Activated T-cell treated with anti-CD3 and anti-CD28 coated beads, Interleukin-2, amount 50 U/mL, for 24 hours (primary cell): ENCODE measurements around the gene RPL39L.

ENCODE experiments used
- DNase-seq: peaks from one replicate; pipeline ENCODE4 v3.0.0-alpha.2; 2020
- H3K27ac Mint-ChIP-seq: 2 replicates; pipeline ENCODE4 v1.8.0; 2020; ENCODE audit warnings: mild to moderate bottlenecking, mixed read lengths
- H3K27me3 Mint-ChIP-seq: 2 replicates; pipeline ENCODE4 v1.8.0; 2020; ENCODE audit warnings: mixed read lengths
- H3K36me3 Mint-ChIP-seq: 2 replicates; pipeline ENCODE4 v1.8.0; 2020; ENCODE audit warnings: low read depth, mixed read lengths
- H3K4me1 Mint-ChIP-seq: 2 replicates; pipeline ENCODE4 v1.8.0; 2020; ENCODE audit warnings: low read depth, mixed read lengths
- H3K4me3 Mint-ChIP-seq: 2 replicates; pipeline ENCODE4 v1.8.0; 2020; ENCODE audit warnings: mild to moderate bottlenecking, moderate library complexity, mixed read lengths
- H3K9me3 Mint-ChIP-seq: 2 replicates; pipeline ENCODE4 v1.8.0; 2020; ENCODE audit warnings: mixed read lengths

RPL39L gene

DNA sequence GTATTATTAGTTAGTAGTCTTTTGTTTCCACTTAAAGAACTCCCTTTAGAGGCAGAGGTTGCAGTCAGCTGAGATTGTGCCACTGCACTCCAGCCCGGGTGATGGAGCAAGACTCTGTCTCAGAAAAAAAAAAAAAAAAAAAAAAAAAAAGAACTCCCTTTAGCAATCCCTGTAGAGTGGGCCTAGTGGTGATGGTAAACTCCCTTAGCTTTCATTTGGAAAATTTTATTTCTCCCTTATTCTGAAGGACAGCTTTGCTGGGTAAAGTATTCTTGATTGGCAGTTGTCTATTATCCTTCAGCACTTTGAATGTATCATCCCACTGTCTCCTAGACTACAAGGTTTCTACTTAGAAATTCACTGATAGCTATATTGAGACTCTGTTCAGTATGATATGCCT, 46.0 kb downstream of the RPL39L start:
- H3K4me1 Mint-ChIP-seq: peaks cover 10% of the 10 kb centered on the region

DNA sequence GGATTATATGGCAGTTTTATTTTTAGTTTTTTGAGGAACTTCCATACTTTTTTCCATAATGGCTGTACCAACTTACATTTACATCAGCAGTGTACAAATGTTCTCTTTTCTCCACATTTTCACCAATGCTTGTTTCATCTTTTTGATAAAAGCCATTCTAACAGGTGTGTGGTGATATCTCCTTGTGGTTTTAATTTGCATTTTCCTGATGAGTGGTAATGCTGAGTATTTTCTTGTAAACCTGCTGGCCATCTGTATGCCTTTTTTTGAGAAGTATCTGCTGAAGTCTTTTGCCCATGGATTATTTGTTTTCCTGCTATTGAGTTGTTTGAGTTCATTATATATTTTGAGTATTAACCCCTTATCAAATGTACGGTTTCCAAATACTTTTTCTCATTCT, 50.6 kb downstream of the RPL39L start:
- Mint-ChIP-seq H3K4me3 (no peak overlapping the region), H3K4me1 (peaks cover 12% of the 10 kb centered on the region), H3K27ac (no peak overlapping the region), H3K27me3 (no peaks in the 10 kb centered on the region), H3K9me3 (peaks cover 30% of the 10 kb centered on the region), H3K36me3 (peaks cover 12% of the 10 kb centered on the region)
- DNase-seq: no peak

More for the DNA sequence above, 46.0 kb downstream of the RPL39L start:
- Mint-ChIP-seq H3K36me3 (peaks cover 3% of the 10 kb centered on the region), H3K9me3 (peaks cover 29% of the 10 kb centered on the region), H3K27me3 (no peaks in the 10 kb centered on the region), H3K27ac (no peak overlapping the region), H3K4me3 (no peak overlapping the region)
- no peak for DNase-seq

DNA sequence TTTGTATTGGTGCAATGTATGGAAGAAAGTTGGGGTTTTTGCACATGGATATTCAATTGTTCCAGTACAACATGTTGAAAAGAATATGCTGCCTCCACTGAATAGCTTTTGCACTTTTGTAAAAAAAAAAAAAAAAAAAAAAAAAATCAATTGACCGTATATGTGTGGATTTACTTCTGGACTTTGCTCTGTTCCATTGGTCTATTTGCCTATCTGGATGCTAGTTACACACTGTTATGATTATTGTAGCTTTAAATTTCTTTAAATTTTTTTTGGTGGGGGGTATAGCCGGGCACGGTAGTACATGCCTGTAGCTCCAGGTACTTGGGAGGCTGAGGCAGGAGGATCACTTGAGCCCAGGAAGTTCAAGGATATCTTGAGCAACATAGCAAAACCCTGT, 52.5 kb downstream of the RPL39L start:
- Mint-ChIP-seq H3K9me3 (peaks cover 26% of the 10 kb centered on the region), H3K27ac (no peak overlapping the region), H3K27me3 (no peaks in the 10 kb centered on the region), H3K4me1 (peaks cover 14% of the 10 kb centered on the region), H3K36me3 (peaks cover 13% of the 10 kb centered on the region), H3K4me3 (no peak overlapping the region)
- DNase-seq: no peak

DNA sequence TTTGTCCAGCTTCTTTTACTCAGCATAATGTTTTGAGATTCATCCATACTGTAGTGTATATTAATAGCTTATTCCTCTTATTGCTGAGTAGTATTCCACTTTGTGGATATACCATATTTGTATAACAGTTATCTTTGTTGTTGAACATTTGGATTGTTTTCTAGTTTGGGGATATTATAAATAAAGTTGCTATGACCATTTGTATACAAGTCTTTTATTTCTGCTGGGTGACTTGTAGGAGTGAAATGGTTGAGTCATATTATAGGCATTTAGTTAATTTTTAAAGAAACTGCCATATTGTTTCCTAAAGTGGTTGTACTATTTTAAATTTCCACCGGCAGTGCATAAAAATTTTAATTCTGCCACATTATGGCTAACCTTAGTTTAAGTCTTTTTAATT, 53.4 kb downstream of the RPL39L start:
- no peak for DNase-seq
- no peak overlapping the region for H3K4me3 Mint-ChIP-seq
- no peak overlapping the region for H3K27ac Mint-ChIP-seq
- no peaks in the 10 kb centered on the region for H3K27me3 Mint-ChIP-seq
- peaks cover 14% of the 10 kb centered on the region for H3K4me1 Mint-ChIP-seq
- H3K9me3 Mint-ChIP-seq: peaks cover 26% of the 10 kb centered on the region
- peaks cover 14% of the 10 kb centered on the region for H3K36me3 Mint-ChIP-seq

DNA sequence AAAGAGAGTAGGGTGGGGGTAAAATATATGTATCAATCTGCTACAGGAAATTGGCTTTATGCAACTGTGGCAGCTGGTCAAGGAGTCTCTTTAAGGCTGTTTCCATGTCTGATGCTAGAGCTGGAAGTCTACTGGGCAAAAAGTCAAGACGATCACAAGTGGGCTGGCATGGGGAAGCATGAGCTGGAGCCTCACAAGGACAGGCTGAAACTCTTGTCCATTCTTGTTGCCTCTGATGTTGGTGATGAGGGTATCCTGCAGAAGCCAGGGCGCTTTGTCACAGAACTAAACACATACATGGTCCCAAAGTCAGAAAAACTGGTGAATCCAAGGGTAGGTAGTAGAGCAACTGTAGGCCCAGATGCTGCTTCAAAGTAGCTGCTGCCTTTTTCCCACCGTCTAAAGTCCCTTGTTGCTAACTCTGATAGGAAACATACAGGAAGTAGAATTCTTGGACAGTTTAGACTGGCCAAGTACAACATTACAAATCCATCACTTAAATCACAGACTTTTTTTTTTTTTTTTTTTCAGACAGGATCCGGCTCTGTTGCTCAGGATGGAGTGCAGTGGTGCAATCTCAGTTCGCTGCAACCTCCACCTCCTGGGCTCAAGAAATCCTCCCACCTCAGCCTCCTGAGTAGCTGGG, 54.2 kb downstream of the RPL39L start:
- H3K36me3 Mint-ChIP-seq: peaks cover 16% of the 10 kb centered on the region
- DNase-seq: no peak
- H3K4me1 Mint-ChIP-seq: peaks cover 15% of the 10 kb centered on the region
- H3K27ac Mint-ChIP-seq: no peak overlapping the region
- no peak overlapping the region for H3K4me3 Mint-ChIP-seq
- peaks cover 25% of the 10 kb centered on the region for H3K9me3 Mint-ChIP-seq
- H3K27me3 Mint-ChIP-seq: no peaks in the 10 kb centered on the region

DNA sequence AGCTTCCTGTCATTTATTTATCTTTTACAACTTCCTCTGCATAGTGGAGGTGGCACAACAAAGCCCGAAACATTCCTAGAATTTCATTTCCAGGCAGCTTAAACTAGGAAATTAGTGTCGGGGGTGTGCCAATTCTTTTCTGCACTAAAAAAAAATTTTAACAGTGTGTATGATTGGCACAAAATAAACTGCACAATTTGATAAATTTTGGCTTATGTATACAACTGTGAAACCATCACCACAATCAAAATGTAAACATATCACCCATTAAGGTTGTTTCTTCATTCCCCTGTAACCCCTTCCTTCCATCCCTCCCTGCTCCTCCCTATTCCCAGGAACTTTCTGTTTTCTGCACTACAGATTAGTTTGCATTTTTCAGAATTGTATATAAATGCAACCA, 54.7 kb downstream of the RPL39L start:
- DNase-seq: no peak
- H3K27ac Mint-ChIP-seq: no peak overlapping the region
- H3K27me3 Mint-ChIP-seq: no peaks in the 10 kb centered on the region
- H3K4me1 Mint-ChIP-seq: peaks cover 15% of the 10 kb centered on the region
- peaks cover 16% of the 10 kb centered on the region for H3K36me3 Mint-ChIP-seq
- H3K9me3 Mint-ChIP-seq: peaks cover 22% of the 10 kb centered on the region
- no peak overlapping the region for H3K4me3 Mint-ChIP-seq

DNA sequence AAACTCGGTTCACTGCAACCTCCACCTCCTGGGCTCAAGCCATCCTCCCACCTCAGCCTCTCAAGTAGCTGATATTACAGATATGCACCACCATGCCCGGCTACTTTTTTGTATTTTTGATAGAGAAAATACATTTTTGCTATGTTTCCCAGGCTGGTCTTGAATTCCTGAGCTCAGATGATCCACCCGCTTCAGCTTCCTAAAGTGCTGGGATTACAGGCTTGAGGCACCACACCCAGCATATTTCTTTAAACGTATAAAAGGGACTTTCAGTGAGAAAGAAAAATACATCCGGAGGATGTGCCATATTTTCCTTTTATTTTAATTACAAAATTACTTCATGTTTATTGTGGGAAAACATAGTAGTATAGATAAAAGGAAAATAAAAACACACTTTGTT, 55.2 kb downstream of the RPL39L start:
- DNase-seq: no peak
- no peaks in the 10 kb centered on the region for H3K27me3 Mint-ChIP-seq
- H3K4me3 Mint-ChIP-seq: no peak overlapping the region
- H3K36me3 Mint-ChIP-seq: peaks cover 20% of the 10 kb centered on the region
- H3K4me1 Mint-ChIP-seq: peaks cover 15% of the 10 kb centered on the region
- peaks cover 18% of the 10 kb centered on the region for H3K9me3 Mint-ChIP-seq
- no peak overlapping the region for H3K27ac Mint-ChIP-seq

DNA sequence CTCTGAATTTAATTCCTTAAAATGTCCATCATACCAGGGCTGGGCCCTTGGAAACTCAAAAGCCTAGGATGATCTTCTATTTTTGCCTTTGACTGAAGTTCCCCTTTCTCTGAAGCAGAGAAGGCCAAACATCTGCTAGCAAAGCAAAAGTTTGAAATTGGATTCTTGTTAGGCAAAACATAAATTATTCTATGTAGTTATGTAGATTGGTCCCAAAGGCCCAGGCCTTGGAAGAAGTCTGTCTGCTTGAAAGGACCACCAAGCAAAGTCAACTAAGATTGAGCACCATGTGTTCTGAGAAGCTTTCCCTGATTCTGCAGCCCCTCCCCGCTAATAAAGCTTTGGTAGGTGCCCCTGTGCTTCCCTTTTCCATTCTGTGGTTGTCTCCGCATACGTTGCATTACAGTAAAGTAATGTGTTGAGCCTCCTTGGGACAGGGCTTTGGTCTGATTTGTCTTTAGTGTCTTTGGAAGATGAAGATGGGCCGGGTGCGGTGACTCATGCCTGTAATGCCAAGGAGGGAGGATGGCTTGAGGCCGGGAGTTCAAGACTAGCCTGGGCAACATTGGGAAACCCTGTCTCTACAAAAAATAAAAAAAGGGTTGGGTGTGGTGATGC, 56.4 kb downstream of the RPL39L start:
- H3K36me3 Mint-ChIP-seq: peaks cover 29% of the 10 kb centered on the region
- H3K4me1 Mint-ChIP-seq: peaks cover 15% of the 10 kb centered on the region
- no peak overlapping the region for H3K4me3 Mint-ChIP-seq
- no peak for DNase-seq
- H3K9me3 Mint-ChIP-seq: peaks cover 8% of the 10 kb centered on the region
- H3K27me3 Mint-ChIP-seq: no peaks in the 10 kb centered on the region
- H3K27ac Mint-ChIP-seq: no peak overlapping the region

DNA sequence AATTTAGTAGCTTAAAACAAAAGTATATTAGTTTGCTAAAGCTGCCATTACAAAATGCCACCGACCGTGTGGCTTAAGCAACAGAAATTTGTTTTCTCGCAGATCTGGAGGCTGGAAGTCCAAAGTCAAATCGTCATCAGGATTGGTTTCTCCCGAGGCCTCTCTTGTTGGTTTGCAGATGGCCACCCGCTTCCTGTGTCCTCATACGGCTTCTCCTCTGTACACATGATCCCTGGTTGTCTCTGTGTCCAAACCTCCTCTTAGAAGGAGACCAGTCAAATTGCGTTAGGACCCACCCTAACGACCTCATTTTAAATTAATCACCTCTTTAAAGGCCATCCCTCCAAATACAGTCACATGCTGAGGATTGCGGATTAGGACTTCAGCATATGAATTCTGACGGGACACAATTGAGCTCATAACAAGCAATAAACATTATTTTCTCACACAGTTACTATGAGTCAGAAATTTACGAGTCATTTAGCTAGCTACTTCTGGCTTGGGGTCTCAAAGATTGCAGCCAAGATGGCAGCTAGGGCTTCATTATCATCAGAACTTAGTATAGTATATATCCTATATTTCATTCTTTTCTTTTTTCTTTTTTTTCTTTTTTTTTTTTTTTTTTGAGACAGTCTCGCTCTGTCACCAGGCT, 58.4 kb downstream of the RPL39L start:
- no peaks in the 10 kb centered on the region for H3K9me3 Mint-ChIP-seq
- DNase-seq: no peak
- no peak overlapping the region for H3K27ac Mint-ChIP-seq
- peaks cover 41% of the 10 kb centered on the region for H3K36me3 Mint-ChIP-seq
- no peaks in the 10 kb centered on the region for H3K27me3 Mint-ChIP-seq
- H3K4me1 Mint-ChIP-seq: peaks cover 18% of the 10 kb centered on the region
- no peak overlapping the region for H3K4me3 Mint-ChIP-seq

DNA sequence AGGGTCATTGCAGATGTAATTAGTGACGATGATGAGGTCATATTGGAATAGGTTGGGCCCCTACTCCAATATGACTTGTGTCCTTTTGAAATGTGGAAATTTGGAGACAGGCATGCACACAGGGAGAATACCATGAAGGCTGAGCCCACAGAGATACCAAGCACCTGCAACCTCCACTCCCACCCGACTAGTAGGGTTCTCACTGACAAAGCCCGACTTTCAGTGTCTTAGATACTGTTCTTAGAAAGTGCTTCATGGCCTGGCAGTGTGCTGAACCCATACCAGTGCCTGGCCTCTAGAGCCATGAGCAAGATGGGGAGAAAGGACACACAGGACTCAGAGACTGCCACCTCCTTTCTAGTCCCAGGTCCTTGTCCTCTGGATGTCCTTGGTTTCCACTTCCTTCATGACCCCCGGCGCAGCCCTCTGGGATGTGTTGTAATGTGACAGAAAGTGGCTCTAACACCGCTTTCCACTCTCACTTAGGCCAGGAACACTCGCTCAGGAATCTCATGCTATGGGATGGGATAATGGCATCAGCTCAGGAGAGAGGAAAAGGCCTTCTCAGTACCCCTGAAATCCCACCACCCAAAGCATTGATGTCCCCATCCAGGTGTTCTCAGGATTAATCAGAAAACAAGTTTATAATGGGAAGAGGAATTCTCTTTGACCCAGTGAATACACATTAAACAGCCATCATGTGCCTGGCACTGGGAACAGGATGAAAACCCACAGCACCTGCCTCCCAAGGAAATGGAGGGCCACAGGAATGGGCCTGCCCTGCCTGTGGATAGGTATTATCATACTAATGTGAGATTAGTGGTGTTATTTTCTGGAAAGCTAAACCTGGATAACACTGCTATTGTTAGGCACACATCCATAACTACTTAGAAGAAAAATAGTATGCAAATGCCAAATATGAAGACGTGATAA, 59.9 kb downstream of the RPL39L start:
- peaks cover 10% of the 10 kb centered on the region for H3K4me1 Mint-ChIP-seq
- H3K4me3 Mint-ChIP-seq: no peak overlapping the region
- peaks cover 56% of the 10 kb centered on the region for H3K36me3 Mint-ChIP-seq
- H3K27me3 Mint-ChIP-seq: no peaks in the 10 kb centered on the region
- DNase-seq: no peak
- H3K9me3 Mint-ChIP-seq: no peaks in the 10 kb centered on the region
- H3K27ac Mint-ChIP-seq: peak overlapping the region; percentile 69

DNA sequence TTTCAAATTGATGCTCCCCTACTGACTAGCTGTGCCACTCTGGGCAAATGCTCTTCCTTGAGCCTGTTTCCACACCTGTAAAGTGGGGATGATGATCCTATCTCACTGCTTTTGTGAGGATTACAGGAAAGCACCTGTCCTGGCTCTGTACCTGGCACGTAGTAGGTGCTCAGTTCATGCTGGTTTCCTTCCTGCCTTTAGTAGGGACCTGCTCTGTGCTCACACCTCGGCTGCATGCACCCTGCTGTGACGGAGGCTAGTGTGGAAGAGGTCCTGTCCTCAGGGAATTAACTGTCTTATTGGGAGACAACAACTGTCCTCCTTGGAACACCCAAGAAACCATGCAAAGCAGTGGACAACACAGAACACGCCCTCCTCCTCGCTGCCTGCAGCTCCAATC, 61.8 kb downstream of the RPL39L start:
- Mint-ChIP-seq H3K36me3 (peaks cover 74% of the 10 kb centered on the region), H3K4me3 (no peak overlapping the region), H3K4me1 (peaks cover 8% of the 10 kb centered on the region), H3K27me3 (no peaks in the 10 kb centered on the region), H3K9me3 (no peaks in the 10 kb centered on the region), H3K27ac (peak overlapping the region; percentile 19)
- DNase-seq: no peak

DNA sequence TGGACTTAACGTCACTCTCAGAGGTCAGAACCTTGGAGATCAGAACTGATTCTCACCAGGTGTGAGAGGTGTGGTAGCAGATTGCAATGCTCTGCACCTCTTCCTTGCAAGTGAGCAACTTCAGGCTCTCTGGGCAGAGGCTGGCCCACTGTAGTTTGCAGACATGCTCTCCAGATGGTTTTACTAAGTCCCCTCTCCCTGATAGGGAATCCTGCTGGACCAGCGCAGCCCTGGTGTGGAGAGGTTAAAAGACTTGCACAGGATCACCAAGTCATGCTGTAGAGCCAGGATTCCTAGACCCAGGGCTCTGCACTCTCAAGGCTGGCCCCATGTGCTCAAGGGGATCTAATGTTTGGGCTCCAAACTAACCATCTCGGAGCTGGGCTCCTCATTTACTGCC, 62.2 kb downstream of the RPL39L start:
- Mint-ChIP-seq H3K4me1 (peaks cover 10% of the 10 kb centered on the region), H3K27me3 (no peaks in the 10 kb centered on the region), H3K27ac (peak overlapping the region; percentile 84), H3K9me3 (no peaks in the 10 kb centered on the region), H3K36me3 (peaks cover 77% of the 10 kb centered on the region), H3K4me3 (no peak overlapping the region)
- no peak for DNase-seq

DNA sequence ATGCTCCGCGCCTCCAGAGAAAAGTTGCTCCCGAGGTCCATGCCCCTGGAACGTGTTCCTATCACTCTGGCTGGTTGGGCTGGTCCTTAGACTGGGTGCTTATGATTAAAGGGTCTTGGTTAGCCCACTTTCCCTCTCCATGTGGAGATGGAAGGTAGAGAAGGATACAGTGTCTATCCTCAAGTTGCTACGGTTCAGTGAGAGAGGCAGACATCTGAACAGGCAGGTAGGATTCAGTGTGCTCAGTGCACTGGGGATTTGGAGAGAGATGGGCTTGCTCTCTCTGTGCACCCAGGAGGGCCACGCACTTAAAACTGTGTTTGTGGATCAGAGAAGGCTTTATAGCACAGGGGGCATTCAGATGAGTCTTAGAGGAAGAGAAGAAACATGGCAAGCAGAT, 63.0 kb downstream of the RPL39L start:
- peaks cover 12% of the 10 kb centered on the region for H3K4me1 Mint-ChIP-seq
- no peaks in the 10 kb centered on the region for H3K27me3 Mint-ChIP-seq
- no peak overlapping the region for H3K4me3 Mint-ChIP-seq
- peak overlapping the region; percentile 84 for H3K27ac Mint-ChIP-seq
- DNase-seq: no peak
- no peaks in the 10 kb centered on the region for H3K9me3 Mint-ChIP-seq
- peaks cover 84% of the 10 kb centered on the region for H3K36me3 Mint-ChIP-seq

DNA sequence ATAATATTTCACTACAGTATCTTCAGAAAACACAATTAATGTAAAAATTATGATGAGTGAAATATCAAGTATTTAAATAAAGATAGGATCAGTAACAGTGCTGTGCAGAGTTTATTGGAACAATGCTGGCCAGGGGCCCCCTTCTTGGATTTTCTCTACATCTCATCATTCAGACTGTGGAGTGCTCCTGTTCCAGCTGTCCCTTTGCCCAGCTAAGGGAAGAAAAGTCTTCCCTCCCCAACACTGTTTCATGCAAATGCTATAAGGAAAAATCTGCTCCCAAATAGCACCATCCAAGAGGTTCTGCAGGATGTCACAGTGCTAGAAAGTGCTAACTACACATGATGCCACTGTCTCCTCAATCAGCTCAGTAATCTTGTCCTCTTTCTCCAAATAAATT, 64.5 kb downstream of the RPL39L start:
- H3K4me1 Mint-ChIP-seq: peaks cover 18% of the 10 kb centered on the region
- no peaks in the 10 kb centered on the region for H3K9me3 Mint-ChIP-seq
- no peak for DNase-seq
- no peaks in the 10 kb centered on the region for H3K27me3 Mint-ChIP-seq
- no peak overlapping the region for H3K4me3 Mint-ChIP-seq
- peaks cover 95% of the 10 kb centered on the region for H3K36me3 Mint-ChIP-seq
- peak overlapping the region; percentile 84 for H3K27ac Mint-ChIP-seq
